ENCODE measurements around the gene PUS1. TPM values are rescaled to one million over a fixed set of nuclear protein-coding genes. Genes with fewer than 3 reads are reported as not detected.

The PUS1 gene
- polyA plus RNA-seq, 1 experiment, result 11.4 TPM

DNA sequence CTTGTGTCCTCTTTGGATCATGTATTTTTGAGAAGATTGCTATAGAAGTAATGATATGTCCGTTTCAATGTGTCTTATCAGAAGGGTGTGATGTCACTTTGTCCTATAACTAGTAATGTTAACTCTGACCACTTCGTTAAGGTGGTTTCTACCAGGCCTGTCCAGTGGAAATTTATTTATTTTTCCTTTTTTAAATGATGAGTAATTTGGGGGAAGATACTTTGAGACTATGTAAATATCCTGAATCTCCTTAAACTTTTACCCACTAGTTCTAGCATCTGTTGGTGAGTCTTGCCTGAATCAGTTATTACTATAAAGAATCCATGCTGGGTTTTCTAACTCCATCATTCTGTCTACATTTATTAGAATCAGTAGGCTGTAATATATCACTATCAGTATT is 36.0 kb downstream of the PUS1 start:
- no peak for DNase-seq (ENCODE audit: low read depth, low spot score)
- no peaks in the 10 kb centered on the region for H3K9me3 ChIP-seq (ENCODE audit: control insufficient read depth, insufficient read depth, low read length)
- H3K27me3 ChIP-seq (ENCODE audit: control insufficient read depth, insufficient read depth, low read length), result no peaks in the 10 kb centered on the region
- H3K4me3 ChIP-seq (ENCODE audit: low read depth, low read length), result no peak overlapping the region
- ChIA-PET CTCF (no interaction called here), POLR2A (no interaction called here)
- H3K27ac ChIP-seq (ENCODE audit: low read depth, low read length), result no peak overlapping the region
- TF ChIP-seq, protein P1, sequence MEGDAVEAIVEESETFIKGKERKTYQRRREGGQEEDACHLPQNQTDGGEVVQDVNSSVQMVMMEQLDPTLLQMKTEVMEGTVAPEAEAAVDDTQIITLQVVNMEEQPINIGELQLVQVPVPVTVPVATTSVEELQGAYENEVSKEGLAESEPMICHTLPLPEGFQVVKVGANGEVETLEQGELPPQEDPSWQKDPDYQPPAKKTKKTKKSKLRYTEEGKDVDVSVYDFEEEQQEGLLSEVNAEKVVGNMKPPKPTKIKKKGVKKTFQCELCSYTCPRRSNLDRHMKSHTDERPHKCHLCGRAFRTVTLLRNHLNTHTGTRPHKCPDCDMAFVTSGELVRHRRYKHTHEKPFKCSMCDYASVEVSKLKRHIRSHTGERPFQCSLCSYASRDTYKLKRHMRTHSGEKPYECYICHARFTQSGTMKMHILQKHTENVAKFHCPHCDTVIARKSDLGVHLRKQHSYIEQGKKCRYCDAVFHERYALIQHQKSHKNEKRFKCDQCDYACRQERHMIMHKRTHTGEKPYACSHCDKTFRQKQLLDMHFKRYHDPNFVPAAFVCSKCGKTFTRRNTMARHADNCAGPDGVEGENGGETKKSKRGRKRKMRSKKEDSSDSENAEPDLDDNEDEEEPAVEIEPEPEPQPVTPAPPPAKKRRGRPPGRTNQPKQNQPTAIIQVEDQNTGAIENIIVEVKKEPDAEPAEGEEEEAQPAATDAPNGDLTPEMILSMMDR (IDR thresholded peaks at IDR 0.05; ENCODE audit: low read depth, low read length), result no peak

DNA sequence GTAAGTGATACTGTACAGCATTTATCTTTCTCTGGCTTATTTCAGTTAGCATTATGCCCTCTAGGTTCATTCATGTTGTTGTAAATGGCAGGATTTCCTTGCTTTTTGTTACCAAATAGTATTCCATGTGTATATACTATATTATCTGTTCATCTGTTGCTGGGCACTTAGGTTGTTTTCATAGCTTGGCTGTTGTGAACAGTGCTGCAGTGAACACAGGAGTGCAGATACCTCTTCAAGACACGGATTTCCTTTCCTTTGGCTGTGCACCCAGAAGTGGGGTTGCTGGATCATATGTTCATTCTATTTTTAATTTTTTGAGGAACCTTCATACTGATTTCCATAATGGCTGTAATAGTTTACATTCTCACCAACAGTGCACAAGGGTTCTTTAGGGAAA is 42.1 kb downstream of the PUS1 start:
- CTCF ChIA-PET, result no interaction called here
- TF ChIP-seq, protein P1 (IDR thresholded peaks at IDR 0.05; ENCODE audit: low read depth, low read length), result no peak

DNA sequence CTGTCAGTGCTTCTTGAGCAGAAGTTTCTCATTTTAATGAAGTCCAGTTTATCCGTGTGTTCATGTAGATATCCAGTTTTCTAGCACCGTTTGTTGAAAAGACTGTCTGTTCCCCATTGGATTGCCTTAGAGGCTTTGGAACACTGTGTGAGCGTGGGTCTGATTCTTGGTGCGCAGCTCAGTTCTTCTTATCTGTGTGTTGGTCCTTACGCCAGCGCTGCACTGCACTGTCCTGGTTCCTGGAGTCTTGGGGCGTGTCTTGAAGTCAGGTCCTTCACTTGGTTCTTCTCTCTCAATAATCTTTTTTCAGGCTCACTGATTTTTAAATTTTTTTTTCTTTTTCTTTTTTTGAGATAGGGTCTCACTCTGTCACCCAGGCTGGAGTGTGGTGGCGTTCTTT is 46.2 kb downstream of the PUS1 start:
- Histone ChIP-seq H3K4me3 (ENCODE audit: low read depth, low read length) (no peak overlapping the region), H3K27me3 (ENCODE audit: control insufficient read depth, insufficient read depth, low read length) (no peaks in the 10 kb centered on the region), H3K9me3 (ENCODE audit: control insufficient read depth, insufficient read depth, low read length) (no peaks in the 10 kb centered on the region), H3K27ac (ENCODE audit: low read depth, low read length) (no peak overlapping the region)
- ChIA-PET POLR2A (no interaction called here), CTCF (no interaction called here)
- TF ChIP-seq, protein P1 (IDR thresholded peaks at IDR 0.05; ENCODE audit: low read depth, low read length), result no peak
- DNase-seq (ENCODE audit: low read depth, low spot score), result no peak

More for the DNA sequence above, 42.1 kb downstream of the PUS1 start:
- Histone ChIP-seq H3K27ac (ENCODE audit: low read depth, low read length) (no peak overlapping the region), H3K4me3 (ENCODE audit: low read depth, low read length) (no peak overlapping the region), H3K27me3 (ENCODE audit: control insufficient read depth, insufficient read depth, low read length) (no peaks in the 10 kb centered on the region), H3K9me3 (ENCODE audit: control insufficient read depth, insufficient read depth, low read length) (no peaks in the 10 kb centered on the region)
- no peak for DNase-seq (ENCODE audit: low read depth, low spot score)
- POLR2A ChIA-PET, result no interaction called here

DNA sequence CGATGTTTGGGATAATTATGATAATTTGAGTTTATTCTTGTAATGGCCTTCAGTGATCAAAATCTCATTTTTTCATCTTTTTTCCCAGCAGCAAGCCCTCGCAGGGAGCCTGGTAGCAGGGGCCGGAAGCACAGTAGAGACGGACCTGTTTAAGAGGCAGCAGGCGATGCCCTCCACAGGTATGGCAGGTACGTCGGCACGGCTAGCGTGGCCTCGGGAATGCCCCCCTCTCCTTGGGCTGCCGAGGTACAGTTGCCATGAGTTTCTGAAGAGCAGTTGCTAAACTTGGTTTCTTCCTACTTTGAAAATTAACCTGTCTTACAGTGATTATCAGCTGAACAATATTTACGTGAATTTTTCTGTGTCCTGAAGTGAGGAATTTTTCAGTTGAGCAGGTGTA is 50.5 kb downstream of the PUS1 start:
- DNase-seq (ENCODE audit: low read depth, low spot score), result no peak
- no peaks in the 10 kb centered on the region for H3K27me3 ChIP-seq (ENCODE audit: control insufficient read depth, insufficient read depth, low read length)
- no peak overlapping the region for H3K4me3 ChIP-seq (ENCODE audit: low read depth, low read length)
- ChIA-PET CTCF (interaction anchor here (1.0 kb wide), 1 partner anchor 14 kb away, joined by 3 read pairs; no protein-coding TSS in a partner anchor), POLR2A (no interaction called here)
- H3K9me3 ChIP-seq (ENCODE audit: control insufficient read depth, insufficient read depth, low read length), result no peaks in the 10 kb centered on the region
- H3K27ac ChIP-seq (ENCODE audit: low read depth, low read length), result no peak overlapping the region
- TF ChIP-seq, protein P1 (IDR thresholded peaks at IDR 0.05; ENCODE audit: low read depth, low read length), result no peak

DNA sequence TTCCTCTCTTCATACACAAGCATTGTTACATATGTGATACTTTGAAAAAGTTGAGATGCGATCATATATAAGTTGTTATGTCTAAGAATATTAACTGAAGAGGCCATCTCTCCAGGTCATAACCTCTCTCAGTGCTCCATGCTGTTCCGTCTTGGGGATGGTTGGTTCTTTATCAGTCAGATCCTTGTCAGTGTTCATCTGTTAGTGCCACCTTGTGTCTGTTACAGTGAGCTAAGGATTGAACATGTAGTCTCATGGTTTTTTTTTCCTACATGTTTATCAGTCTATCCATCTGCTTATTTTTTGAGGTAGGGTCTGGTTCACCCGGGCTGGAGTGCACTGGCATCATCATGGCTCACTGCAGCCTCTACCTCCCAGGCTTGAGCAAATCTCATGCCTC is 51.2 kb downstream of the PUS1 start:
- no peak overlapping the region for H3K4me3 ChIP-seq (ENCODE audit: low read depth, low read length)
- no peaks in the 10 kb centered on the region for H3K27me3 ChIP-seq (ENCODE audit: control insufficient read depth, insufficient read depth, low read length)
- no peaks in the 10 kb centered on the region; the same call in 1 of the 2 replicates for H3K9me3 ChIP-seq (ENCODE audit: control insufficient read depth, insufficient read depth, low read length)
- CTCF ChIA-PET, result interaction anchor here (1.0 kb wide), 1 partner anchor 14 kb away, joined by 3 read pairs; no protein-coding TSS in a partner anchor
- DNase-seq (ENCODE audit: low read depth, low spot score), result no peak
- H3K27ac ChIP-seq (ENCODE audit: low read depth, low read length), result no peak overlapping the region
- TF ChIP-seq, protein P1 (IDR thresholded peaks at IDR 0.05; ENCODE audit: low read depth, low read length), result no peak
- POLR2A ChIA-PET, result no interaction called here
